Erythroblast (primary cell): Measurements from ENCODE around the gene CAMKK1.

Experiments used
- GATA1 ChIP-seq: IDR thresholded peaks from 2 replicates; pipeline ENCODE4 v1.6.1; 2011; ENCODE audit warnings: low read depth, mild to moderate bottlenecking, control low read depth, low read length, moderate library complexity
- POLR2A ChIP-seq: IDR thresholded peaks from 2 replicates; pipeline ENCODE4 v1.6.1; 2011; ENCODE audit warnings: mild to moderate bottlenecking, low read length

DNA sequence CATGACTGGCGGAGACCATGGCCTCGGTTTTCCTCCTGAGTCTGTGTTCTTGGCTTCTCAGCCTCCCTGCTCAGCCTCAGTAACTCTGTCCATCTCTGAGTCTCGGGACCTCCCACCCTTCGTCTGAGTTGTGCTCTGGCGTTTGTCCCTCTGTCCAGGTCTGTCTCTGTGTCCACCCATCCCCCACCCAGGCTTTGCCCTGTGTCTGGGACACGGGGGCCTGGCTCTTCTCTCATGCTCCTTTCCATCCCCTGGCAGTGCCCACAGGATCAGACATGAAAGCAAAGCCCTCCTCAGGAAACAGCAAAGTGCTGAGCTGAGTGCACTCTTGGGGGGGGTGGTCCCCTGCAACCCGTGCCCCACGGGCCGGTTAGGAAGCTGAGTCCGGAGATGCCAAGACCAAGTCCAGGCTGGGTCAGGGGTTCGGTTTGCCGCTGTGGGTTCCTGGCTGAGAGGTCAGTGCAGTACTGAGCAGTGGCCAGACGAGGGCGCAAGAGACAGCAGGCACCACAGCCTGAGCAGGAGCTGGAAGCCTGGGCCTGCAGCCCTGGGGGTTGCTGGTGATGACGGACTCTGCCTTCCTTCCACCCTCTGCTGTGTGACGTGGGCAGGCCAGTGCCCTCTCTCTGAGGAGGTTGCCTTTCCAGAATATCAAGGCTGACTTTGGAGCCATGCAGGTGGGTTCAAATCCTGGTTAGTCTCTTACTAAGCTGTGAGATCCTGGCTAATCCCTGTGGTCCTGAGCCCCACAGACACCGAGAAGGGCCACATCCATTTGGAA lies 20.9 kb upstream of the CAMKK1 start:
- TF ChIP-seq POLR2A (no peak), GATA1 (no peak)
